CD4-positive, alpha-beta T cell treated with Interleukin-6 for 4 hours (primary cell): Measurements from ENCODE around the gene KCTD18.

Experiments used
- DNase-seq: peaks from one replicate; pipeline ENCODE4 v3.0.0-alpha.2; 2020; ENCODE audit warnings: mixed read lengths

KCTD18 gene

DNA sequence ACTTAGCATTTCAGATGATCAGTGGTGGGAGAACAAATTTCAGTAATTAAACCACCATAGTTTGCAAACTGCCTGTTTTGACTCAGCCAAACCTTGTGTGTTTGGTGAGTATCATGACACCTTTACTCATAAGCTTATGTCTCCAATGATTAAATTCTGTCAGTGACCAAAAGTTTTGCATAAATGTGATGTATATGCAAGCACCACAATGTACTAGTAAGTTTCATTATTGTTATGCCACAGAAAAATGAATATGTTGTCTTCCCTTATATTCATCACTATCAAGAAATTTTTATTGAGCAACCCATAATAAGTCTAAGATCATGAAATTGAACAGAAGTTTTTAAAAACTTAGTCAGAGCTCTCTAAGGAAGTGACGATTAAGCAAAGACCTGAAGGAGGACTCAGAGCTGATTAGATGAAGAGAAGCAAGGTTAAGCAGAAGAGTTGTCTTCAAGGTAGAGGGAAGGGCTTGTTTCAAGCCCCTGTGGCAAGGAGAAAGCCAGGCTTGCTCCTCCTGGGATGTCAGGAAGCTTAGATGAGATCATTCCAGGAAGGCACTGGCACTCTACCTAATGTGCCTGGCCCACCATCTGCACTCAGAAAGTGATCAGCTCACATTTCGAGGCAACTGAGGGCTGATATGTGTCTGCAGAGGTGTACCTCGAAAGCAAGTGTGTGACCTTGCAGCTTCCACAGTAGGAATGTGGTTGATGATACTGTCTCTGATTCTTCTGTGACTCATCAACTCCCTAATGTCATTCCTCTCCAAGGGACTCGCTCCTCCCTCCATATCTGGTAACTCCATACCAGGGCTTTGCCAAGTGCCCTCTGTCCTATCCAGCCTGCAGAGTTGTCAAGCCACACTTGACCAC is 54.7 kb downstream of the KCTD18 start:
- DNase-seq = no peak

DNA sequence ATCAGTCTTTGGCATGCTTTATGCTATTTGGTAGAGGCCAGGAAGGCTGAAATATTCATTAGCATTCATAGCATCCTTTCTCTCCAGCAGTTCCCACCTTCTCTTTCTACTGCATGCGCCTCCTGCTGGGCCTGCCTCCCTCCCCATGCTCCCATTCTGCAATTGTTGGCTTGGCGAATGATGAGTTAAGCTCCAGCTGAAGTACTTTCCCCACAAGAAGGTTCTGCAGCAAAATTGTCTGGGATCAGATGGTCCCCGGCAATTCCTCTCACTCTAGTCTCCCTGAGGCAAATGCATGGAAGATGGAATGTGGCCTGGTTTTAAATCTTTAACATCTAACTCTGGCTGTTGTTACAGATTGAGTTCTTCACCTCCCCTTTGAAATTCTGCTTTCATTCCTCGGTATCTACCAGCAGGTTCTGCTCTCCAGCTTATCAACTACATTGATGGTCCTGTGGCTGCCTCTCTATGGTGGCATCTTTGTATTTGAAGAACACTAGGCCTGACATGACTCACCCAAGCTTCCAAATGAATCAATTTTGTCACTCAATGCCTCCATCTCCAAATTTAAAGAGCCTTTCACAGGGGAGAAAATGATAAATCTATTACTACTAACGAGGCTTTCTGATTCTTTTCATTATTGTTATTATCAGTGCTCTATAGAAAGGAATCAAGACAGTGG is 55.9 kb downstream of the KCTD18 start:
- DNase-seq = no peak

DNA sequence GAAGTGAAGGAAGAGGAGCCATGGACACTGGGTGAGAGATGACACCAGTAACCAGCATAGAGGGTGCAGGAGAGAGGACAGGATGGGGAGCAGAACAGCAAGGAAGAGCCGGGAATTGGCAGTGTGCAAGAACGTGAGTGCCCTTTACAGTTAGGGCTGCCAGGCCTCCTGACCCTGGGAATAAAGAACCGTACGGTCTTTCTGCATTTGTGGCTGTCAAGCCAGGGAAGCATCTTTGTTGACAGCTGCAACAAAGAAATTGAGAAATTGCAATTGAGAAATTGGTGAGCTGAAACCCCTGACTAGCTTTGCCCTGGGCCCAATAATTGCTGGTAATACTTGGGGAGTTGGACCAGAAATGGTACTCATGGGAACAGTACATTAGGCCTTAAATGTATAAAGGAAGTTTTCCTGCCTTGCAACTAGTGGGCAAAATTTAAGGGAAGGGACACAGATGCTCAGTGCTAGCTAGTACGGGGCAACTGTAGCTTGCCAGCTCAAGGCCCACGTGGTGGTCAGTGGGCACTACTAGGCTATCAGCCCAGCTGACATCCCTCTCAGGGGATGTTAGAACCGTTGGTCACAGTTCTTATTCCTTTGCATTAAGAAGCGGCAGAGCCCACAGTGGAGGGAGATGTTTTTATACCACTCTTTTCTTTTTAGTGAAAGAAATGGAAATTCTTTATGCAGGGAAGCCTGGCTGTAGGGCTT is 56.6 kb downstream of the KCTD18 start:
- DNase-seq = no peak

DNA sequence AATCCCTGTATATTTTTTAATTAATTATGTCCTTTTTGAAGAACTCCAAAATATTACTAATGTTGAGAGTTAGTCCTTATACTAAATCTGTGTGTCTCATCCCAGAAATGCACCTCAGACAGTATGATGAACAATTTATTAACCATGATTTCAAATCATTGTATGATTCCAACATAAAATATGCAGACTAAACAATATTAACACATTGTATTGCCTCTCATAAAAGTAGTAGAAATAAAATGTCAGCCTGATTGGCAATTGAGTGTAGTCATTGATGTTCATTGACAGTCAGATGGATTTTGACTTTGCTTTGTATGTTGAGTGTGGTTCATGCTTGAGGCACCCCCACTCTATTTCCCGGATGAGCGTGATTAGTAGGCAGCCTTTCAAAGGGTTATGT is 57.5 kb downstream of the KCTD18 start:
- no peak for DNase-seq

DNA sequence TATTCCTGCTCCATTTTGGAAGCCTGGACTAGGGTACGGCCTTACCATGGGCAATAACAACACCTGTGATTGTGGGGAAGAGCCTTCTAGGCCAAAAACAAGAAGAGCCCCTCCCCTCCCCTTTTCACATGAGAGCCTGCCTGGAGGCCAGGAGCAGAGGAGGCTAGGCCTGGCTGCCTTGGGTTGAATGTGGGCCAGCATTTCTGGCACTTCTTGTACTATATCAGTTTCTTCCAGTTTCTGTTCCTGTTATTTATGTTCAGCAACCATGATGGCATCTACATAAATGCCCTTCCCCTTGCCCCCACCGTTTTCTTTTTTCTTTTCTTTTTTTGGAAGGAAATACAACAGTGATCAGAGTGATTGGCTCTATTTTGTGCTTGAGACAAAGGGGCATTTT is 58.4 kb downstream of the KCTD18 start:
- DNase-seq = no peak

DNA sequence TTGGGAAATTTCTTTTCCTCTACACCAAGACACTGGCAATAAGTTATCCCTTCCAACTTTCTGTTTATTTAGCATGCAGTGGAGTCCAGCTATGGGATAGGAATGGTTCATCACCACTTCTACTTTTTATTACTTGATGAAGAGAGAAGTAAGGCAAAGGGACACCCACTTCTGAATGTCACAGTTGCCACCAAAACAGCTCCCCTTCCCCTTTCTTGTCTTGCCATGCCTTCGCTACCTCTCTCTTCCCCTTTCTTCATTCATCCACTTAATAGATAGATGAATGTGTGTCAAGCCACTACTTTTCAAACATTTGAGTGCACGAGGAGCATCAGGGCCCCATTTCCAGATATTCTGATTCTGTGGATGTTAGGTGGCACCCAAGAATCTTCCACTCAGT is 59.6 kb downstream of the KCTD18 start:
- DNase-seq = no peak

DNA sequence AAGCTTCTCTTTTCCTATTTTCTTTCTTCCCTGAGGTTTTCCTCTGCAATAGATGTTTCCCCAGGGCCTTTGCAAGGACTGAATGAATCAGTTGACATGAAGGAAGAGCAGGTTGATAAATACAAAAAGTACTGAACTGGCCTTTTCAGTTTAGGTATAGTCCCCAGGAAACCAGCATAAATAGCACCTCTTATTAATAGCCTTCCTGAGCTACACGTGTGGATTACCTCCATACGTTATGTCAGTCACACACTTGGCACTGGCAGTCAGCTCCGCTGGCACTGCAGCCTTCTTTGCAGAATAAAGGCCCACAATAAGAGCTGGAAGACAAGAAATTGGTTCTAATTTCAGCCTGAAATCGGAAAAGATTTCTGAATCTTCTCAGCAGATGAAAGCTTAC is 60.7 kb downstream of the KCTD18 start:
- no peak for DNase-seq

DNA sequence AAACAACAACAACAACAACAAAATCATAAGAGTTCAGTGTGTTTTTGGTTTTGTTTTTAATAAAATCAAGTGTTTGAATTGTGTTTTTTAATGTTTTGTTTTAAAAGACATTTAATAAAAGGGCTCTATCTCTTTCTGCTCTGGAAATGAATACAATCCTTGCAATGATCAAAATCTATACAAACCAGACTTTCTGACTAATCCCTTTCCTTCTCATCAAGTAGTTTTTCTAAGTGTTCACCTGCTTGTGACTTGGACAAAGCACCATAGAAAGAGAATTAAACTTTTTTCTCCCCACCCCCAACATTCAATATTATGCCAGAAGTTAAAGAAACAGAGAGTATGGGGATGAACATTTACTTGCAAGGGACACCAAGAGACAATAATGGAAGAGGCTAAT is 61.4 kb downstream of the KCTD18 start:
- DNase-seq = no peak

DNA sequence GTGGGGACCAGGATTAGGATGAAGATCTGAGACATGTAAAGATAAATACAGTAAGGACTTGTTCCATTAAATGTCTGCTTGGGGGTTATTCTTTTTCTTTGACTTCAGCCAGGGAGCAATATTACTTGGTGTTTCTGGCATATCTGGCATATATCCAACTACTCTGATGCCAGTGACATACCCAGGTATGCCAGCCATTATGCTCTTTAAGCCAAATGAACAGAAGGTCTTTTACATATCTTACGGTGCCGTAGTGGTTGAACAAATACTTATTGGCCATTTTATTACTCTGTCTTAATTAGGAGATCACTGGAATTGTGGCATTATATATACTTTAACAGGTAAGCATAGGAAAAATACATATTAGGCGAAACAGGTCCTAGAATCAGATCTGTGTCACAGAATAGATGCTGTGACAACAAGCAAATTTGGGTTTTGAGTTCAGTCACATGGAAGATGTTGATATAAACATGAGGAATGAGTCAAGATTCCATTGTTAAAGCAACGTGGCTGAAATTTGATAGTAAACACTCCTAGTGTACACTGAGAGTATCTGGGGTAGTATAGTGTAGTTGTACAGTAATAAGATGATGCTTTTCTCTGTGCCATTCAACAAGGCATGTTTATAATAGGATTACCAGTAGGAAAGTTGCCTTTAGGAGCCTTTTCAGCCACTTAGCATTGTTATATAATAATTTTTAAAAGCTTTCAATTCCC is 62.6 kb downstream of the KCTD18 start:
- DNase-seq = no peak

DNA sequence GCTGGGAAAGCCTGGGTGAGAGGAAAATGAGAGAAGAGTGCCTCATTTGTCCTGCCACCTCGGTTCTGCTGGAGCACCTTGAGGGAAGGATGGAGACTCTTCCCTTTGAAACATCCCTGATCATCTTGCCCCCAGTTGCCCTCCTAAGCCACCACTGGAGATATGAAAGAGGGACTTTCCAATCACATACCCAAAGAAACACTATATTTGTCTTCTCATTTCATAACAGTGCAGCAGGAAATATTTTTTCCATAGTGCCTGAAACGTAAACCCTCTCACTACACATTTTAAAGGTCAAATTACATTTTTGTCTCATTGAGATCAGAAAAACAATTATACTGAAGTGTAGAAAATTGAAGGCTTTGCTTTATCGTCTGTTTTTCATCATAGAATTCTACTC is 63.3 kb downstream of the KCTD18 start:
- DNase-seq = no peak

DNA sequence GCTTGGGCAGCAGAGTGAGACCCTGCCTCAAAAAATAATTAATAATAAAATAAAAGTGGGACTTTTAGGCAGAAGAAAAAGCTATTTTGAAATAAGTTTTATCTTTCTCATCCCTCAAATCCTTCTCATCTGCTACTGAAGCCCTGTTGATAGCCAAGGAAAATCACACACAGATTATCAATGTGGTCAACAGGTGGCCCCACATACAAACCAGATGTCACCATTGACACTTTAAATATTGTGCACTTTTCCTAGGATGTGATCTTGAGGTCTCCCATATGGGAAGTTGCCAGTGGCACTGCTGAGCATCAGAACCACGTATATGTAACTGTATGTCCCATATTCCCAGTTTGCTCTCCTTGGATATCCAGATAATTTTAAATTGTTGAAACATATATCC is 64.6 kb downstream of the KCTD18 start:
- DNase-seq = no peak

DNA sequence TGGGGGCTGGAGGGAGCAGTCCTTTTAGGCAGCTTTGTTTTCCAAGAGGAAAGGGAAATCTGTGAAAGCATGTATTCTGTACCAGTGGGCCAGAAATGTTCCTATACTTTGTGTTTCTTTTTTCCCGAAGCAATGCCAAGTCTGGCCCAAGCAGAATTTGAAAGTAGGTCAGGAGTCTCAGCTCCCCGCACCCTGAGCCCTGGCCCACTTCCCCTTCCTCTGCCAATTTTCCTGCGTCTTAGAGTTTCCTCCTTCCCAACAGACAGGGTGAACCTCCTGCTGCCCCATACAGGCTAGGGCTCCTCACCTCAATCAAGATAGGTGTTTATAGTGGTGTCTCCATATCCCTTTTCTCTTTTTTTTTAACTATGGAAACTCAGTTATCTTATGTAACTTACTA is 65.3 kb downstream of the KCTD18 start:
- DNase-seq = no peak

DNA sequence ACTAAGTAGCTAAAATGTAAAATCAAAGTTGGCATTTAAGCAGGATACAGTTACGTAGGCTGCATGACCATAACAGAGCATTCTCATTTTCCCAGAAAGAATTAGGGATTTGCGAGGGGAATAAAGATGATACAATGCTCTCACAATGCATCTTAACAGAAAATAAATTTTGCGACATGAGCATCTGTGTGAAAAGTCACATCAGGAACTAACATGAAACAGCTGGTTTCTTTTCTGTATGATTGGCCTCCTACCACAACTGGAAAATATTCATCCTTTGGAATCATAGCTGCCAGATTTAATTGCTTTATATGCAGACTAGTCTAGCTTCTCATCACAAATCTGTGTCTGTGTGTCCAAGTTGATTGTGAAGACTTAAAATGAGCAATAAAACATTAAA is 66.0 kb downstream of the KCTD18 start:
- DNase-seq = no peak

DNA sequence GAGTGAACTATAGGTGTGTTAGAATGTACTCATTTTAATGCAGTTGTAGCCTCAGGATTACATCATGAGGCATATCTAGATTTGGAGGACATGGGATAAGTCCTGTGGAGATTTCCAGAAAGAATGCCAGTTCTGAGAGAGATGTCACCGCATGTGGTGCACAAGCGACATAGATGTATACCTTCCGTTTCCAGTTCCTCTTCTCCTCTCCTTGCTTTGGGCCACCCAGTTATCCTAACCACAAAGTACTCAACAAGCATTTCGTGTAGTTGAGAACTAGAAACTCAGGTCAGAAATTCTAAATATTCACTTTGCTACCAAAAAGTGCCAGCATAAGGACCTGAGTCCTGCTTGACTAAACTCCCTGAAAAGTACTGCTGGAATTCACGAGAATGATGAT is 66.5 kb downstream of the KCTD18 start:
- no peak for DNase-seq

DNA sequence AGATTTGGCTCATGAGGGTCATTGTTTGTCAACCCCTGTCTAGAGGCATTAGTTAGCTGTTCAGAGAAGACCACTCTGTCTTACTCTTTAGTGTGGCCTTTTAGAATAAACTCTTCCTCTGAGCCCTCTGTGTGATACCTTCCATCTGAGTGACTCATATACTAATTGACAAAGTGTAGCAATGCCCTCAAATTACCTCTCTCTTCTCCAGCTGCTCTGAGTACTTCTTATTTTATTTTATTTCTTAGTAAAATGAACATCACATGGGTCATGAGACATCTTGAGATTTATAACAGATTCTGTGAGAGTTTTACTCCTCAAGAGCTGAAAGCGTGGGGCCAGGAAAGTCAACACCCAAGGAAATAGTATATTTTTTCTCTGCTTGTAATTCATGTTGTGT is 67.4 kb downstream of the KCTD18 start:
- no peak for DNase-seq

DNA sequence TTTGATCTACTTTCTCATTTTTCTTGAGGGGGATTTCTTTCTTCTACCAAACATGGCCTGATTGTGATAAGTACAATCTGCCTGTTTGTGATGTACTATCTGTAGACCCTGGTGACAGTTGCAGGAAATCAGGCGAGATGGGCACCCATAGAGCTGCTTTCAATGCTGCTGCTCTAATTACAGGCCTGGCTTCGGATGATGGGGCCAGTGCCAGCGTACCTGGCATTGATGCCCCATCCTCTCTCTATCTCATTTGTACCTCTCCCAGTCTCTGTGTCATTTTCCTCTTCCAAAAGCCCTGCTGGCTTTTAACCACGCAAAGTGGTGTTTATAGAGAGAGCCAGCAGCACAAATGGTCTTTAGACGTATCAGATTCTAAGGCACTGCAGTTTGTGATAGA is 69.9 kb downstream of the KCTD18 start:
- DNase-seq = no peak
